K562 (cell line): ENCODE measurements around the gene CBX8. TPM values are rescaled to one million over a fixed set of nuclear protein-coding genes. Genes with fewer than 3 reads are reported as not detected.

Experiments used
- ATF6 ChIP-seq: sonication (generic); formaldehyde crosslinking; IDR thresholded peaks from 2 replicates; pipeline ENCODE4 v1.4.0; 2020; ENCODE audit warnings: mild to moderate bottlenecking, missing genetic modification reagents
- BACH1 ChIP-seq: fragments of 200-800 bp; sonication (Bioruptor generic); IDR thresholded peaks from 2 replicates; pipeline ENCODE4 v1.6.1; 2016; ENCODE audit warnings: missing genetic modification characterization, missing compliant biosample characterization
- BCOR ChIP-seq: fragments of 450-650 bp; IDR thresholded peaks from 2 replicates; pipeline ENCODE4 v1.6.1; 2016
- C11orf30 ChIP-seq: fragments of 450-650 bp; IDR thresholded peaks from 2 replicates; pipeline ENCODE4 v1.6.1; 2016; ENCODE audit warnings: low read depth, mild to moderate bottlenecking
- CTBP1 ChIP-seq: fragments of 450-650 bp; IDR thresholded peaks from 2 replicates; pipeline ENCODE4 v1.6.1; 2016; ENCODE audit warnings: borderline replicate concordance
- EGR1 ChIP-seq: fragments of 450-650 bp; conservative IDR thresholded peaks from 2 replicates; pipeline ENCODE4 v1.6.1; 2017; ENCODE audit warnings: mild to moderate bottlenecking
- HDAC2 ChIP-seq: fragments of 450-650 bp; IDR thresholded peaks from 2 replicates; pipeline ENCODE4 v1.6.1; 2016; ENCODE audit warnings: mild to moderate bottlenecking
- HDAC6 ChIP-seq: IDR thresholded peaks from 2 replicates; pipeline ENCODE4 v1.6.1; 2012; ENCODE audit warnings: low read depth, mild to moderate bottlenecking, control low read depth, inconsistent platforms, low read length, moderate library complexity
- HMGN3 ChIP-seq: IDR thresholded peaks from 2 replicates; pipeline ENCODE4 v1.6.1; 2011; ENCODE audit warnings: borderline replicate concordance, low read depth, mild to moderate bottlenecking, mixed read lengths, low read length; ENCODE audit not compliant: insufficient read length; ENCODE audit errors: extremely low read depth
- KLF16 ChIP-seq: IDR thresholded peaks from 2 replicates; pipeline ENCODE4 v1.6.1; 2016; ENCODE audit warnings: antibody characterized with exemption
- MAFK ChIP-seq: IDR thresholded peaks from 2 replicates; pipeline ENCODE4 v1.6.1; 2011; ENCODE audit warnings: low read length, improper control_type of control experiment
- NR2C1 ChIP-seq, 2 experiments: fragments of 450-650 bp; IDR thresholded peaks; 2 replicates each; pipeline ENCODE4 v1.6.1; 2017; ENCODE audit warnings: mild to moderate bottlenecking in 2 of 2, antibody characterized with exemption in 1 of 2, inconsistent platforms in 1 of 2, missing compliant biosample characterization in 1 of 2, missing genetic modification characterization in 1 of 2
- RFX1 ChIP-seq: fragments of 450-650 bp; IDR thresholded peaks from 2 replicates; pipeline ENCODE4 v1.6.1; 2016; ENCODE audit warnings: mild to moderate bottlenecking, moderate library complexity
- SETDB1 ChIP-seq: IDR thresholded peaks from one replicate; pipeline ENCODE4 v1.6.1; 2012; ENCODE audit warnings: low read length, control low read depth, inconsistent platforms
- SMC3 ChIP-seq: conservative IDR thresholded peaks from 2 replicates; pipeline ENCODE4 v1.6.1; 2011; ENCODE audit warnings: low read depth, low read length, improper control_type of control experiment; ENCODE audit not compliant: insufficient read depth
- TBL1XR1 ChIP-seq, 2 experiments: IDR thresholded peaks; 2 replicates each; pipeline ENCODE4 v1.6.1; 2012; ENCODE audit warnings: improper control_type of control experiment in 2 of 2, low read length in 2 of 2, mild to moderate bottlenecking in 1 of 2
- XRCC3 ChIP-seq: fragments of 450-650 bp; IDR thresholded peaks from 2 replicates; pipeline ENCODE4 v1.6.1; 2017; ENCODE audit warnings: mild to moderate bottlenecking, moderate library complexity
- ZBTB49 ChIP-seq: sonication (generic); formaldehyde crosslinking; IDR thresholded peaks from 2 replicates; pipeline ENCODE4 v1.8.0; 2022; ENCODE audit warnings: missing genetic modification reagents, mild to moderate bottlenecking, borderline replicate concordance
- ZNF253 ChIP-seq: fragments of 250-450 bp; sonication (Bioruptor Pico); conservative IDR thresholded peaks from 2 replicates; pipeline ENCODE4 v1.6.1; 2021; ENCODE audit warnings: mild to moderate bottlenecking
- ZNF507 ChIP-seq: conservative IDR thresholded peaks from 2 replicates; pipeline ENCODE4 v1.6.1; 2017; ENCODE audit warnings: missing genetic modification characterization, missing compliant biosample characterization
- polyA plus RNA-seq, 8 experiments: library from polyadenylated mRNA; depleted of rRNA in 4 of 8; stranded (reverse) in 5 of 8; unstranded in 3 of 8; fragments of >200 nt; fragmentation: Nextera tagmentation in 2 of 8; fragmentation: Illumina TruSeq in 1 of 8; extraction: Ambion mirVana in 2 of 8; extraction: Trizol in 1 of 8; gene quantifications; 2 replicates each; pipeline versions ENCODE4 v1.2.1 to v1.2.3, GENCODE V29; 2011 to 2014; ENCODE audit warnings: inconsistent platforms in 1 of 8, missing spikeins in 1 of 8
- total RNA-seq, 7 experiments: library from RNA; depleted of rRNA in 6 of 7; stranded (reverse); fragments of >200 nt in 6 of 7; fragmentation: Illumina TruSeq in 2 of 7; extraction: Trizol in 2 of 7; gene quantifications; 2 replicates each; pipeline versions ENCODE4 v1.2.1 to v1.2.3, GENCODE V29; 2011 to 2021; ENCODE audit warnings: low replicate concordance in 1 of 7
- TF ChIP-seq, protein P1 (sequence below), 2 experiments: fragments of 450-650 bp in 1 of 2; sonication (generic) in 1 of 2; formaldehyde crosslinking in 1 of 2; IDR thresholded peaks in 1 of 2; conservative IDR thresholded peaks in 1 of 2; 2 replicates each; pipeline versions ENCODE4 v1.6.1 to v1.8.1; 2016 to 2023; ENCODE audit warnings: mild to moderate bottlenecking in 2 of 2, moderate library complexity in 2 of 2, inconsistent platforms in 1 of 2, missing genetic modification reagents in 1 of 2
- TF ChIP-seq, protein P2 (sequence below), 2 experiments: fragments of 450-650 bp in 1 of 2; sonication (generic) in 1 of 2; formaldehyde crosslinking; conservative IDR thresholded peaks; 2 replicates each; pipeline versions ENCODE4 v1.4.0 to v1.8.1; 2020 to 2022; ENCODE audit warnings: mild to moderate bottlenecking in 1 of 2, missing genetic modification reagents in 1 of 2

Gene CBX8
- total and polyA plus RNA-seq, 9 of the 15 experiments (the other 6 are each of a cell fraction or from before 2014, with no cell fraction given), result 0.08 to 11.9 (median 2.6) TPM

DNA sequence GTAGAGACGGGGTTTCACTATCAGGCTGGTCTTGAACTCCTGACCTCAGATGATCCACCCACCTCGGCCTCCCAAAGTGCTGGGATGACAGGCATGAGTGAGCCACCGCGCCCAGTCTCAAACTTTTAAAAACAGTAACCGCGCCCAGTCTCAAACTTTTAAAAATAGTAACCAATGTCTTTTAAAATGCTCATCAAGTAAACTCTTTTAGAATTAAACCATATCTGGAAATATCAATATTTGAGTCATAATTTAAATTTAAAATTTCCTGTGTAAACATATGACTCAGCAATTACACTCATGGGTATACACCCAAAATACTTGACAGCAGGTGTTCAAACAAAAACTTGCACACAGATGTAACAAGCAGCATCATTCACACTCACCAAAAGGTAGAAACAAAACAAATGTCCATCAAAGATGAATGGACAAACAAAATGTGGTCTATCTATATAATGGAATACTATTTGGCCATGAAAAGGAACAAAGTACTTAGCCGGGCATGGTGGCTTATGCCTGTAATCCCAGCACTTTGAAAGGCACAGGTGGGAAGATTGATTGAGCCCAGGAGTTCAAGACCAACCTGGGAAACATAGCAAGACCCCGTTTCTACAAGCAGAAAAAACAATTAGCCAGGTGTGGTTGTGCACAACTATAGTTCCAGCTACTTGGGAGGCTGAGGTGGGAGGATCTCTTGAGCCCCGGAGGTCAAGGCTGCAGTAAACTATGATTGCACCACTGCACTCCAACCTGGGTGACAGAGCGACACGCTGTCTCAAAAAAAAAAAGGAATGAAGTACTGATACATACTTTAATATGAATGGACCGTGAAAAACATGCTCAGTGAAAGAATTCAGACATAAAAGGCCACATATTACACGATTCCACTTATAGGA, 46.0 kb downstream of the CBX8 start (continued):
- TF ChIP-seq, protein P1, sequence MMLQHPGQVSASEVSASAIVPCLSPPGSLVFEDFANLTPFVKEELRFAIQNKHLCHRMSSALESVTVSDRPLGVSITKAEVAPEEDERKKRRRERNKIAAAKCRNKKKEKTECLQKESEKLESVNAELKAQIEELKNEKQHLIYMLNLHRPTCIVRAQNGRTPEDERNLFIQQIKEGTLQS (IDR thresholded peaks at IDR 0.05), result peak; percentile 47
- TF ChIP-seq, protein P1 (CRISPR knock-in tag; conservative IDR thresholded peaks at IDR 0.05), result no peak
- TF ChIP-seq MAFK (peak; percentile 82; the same call in 1 of the 2 replicates), XRCC3 (no peak), SETDB1 (no peak), EGR1 (peak; percentile 51; the same call in 1 of the 2 replicates), BCOR (peak; percentile 89), HDAC6 (no peak), TBL1XR1 (IDR thresholded peaks at IDR 0.05; ENCODE audit: low read length in 2 of 2) (no peak), BACH1 (peak; percentile 80; the same call in 1 of the 2 replicates), HDAC2 (peak; percentile 37; the same call in 1 of the 2 replicates), ZBTB49 (CRISPR knock-in tag) (no peak), HMGN3 (no peak), SMC3 (no peak), CTBP1 (no peak), ZNF253 (CRISPR knock-in tag) (no peak), NR2C1 (IDR thresholded peaks at IDR 0.05) (0 out of 2 replicates have a peak, but pooled peaks have one; percentile 14), NR2C1 (tag; IDR thresholded peaks at IDR 0.05) (no peak), KLF16 (no peak), ZNF507 (no peak), RFX1 (no peak), ATF6 (CRISPR knock-in tag) (no peak), C11orf30 (peak; percentile 95)
- TF ChIP-seq, protein P2, sequence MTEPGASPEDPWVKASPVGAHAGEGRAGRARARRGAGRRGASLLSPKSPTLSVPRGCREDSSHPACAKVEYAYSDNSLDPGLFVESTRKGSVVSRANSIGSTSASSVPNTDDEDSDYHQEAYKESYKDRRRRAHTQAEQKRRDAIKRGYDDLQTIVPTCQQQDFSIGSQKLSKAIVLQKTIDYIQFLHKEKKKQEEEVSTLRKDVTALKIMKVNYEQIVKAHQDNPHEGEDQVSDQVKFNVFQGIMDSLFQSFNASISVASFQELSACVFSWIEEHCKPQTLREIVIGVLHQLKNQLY (CRISPR knock-in tag; conservative IDR thresholded peaks at IDR 0.05), result no peak
